Sigmoid colon (tissue), 4 donors: ENCODE measurements around the gene TRNT1.

Source experiments
- CTCF ChIP-seq, 4 experiments: fragments of 450-650 bp in 3 of 4; fragments of 200-600 bp in 1 of 4; IDR thresholded peaks; one replicate each; pipeline ENCODE4 v1.5.1; 2016 to 2019; ENCODE audit warnings: antibody characterized with exemption in 4 of 4, mild to moderate bottlenecking in 3 of 4, moderate library complexity in 2 of 4
- EP300 ChIP-seq, 4 donors: sonication (generic); formaldehyde crosslinking; IDR thresholded peaks; one replicate each; pipeline ENCODE4 v1.6.1; 2017; ENCODE audit warnings: antibody characterized with exemption in 4 of 4
- POLR2A ChIP-seq, 2 donors: fragments of 450-650 bp; IDR thresholded peaks; one replicate each; pipeline ENCODE4 v1.6.1; 2016; ENCODE audit warnings: antibody characterized with exemption in 2 of 2, mild to moderate bottlenecking in 2 of 2, moderate library complexity in 2 of 2
- POLR2AphosphoS5 ChIP-seq, 4 donors: sonication (generic); formaldehyde crosslinking; IDR thresholded peaks; one replicate each; pipeline ENCODE4 v1.6.1; 2017; ENCODE audit warnings: antibody characterized with exemption in 4 of 4

- TF ChIP-seq CTCF (IDR thresholded peaks at IDR 0.05) = no peak
- TF ChIP-seq POLR2A (IDR thresholded peaks at IDR 0.05) = no peak
- TF ChIP-seq POLR2AphosphoS5 (IDR thresholded peaks at IDR 0.05) = no peak
- no peak for TF ChIP-seq EP300 (IDR thresholded peaks at IDR 0.05)
These were observed 41.0 kb upstream of the TRNT1 start for GRCh38 chr3:3085782-3086181.
